Motor neuron (in vitro differentiated cells): ENCODE data around the gene CCDC88A. TPM values are rescaled to one million over a fixed set of nuclear protein-coding genes. Genes with fewer than 3 reads are reported as not detected.
"Not testable (repeated sequence)": the region's sequence is repeated elsewhere in the genome, so short reads cannot be mapped to it uniquely, and the experiment has no call there.

ENCODE experiments used
- ATAC-seq, 8 experiments: fragments of 200-7000 bp; cut with Tn5 transposase; replicated peaks in 6 of 8; 2 replicates each; pipeline ENCODE4 v1.8.0; 2021; ENCODE audit warnings: mild to moderate bottlenecking in 8 of 8, moderate library complexity in 8 of 8
- H3K27ac ChIP-seq, 2 donors: fragments of 250-450 bp; sonication (Bioruptor Pico); 2 replicates each; pipeline ENCODE4 v1.9.0; 2021; ENCODE audit warnings: antibody characterized with exemption in 2 of 2, mild to moderate bottlenecking in 2 of 2, moderate library complexity in 1 of 2
- H3K4me1 ChIP-seq, 2 donors: fragments of 250-450 bp; sonication (Bioruptor Pico); replicated peaks in 1 of 2; 2 replicates each; pipeline ENCODE4 v1.6.1; 2021; ENCODE audit warnings: antibody characterized with exemption in 2 of 2, mild to moderate bottlenecking in 2 of 2, moderate library complexity in 1 of 2
- H3K4me3 ChIP-seq, 5 donors: fragments of 250-450 bp; sonication (Bioruptor Pico); 2 replicates each; pipeline ENCODE4 v1.9.0; 2021; ENCODE audit warnings: antibody characterized with exemption in 5 of 5, mild to moderate bottlenecking in 5 of 5, moderate library complexity in 4 of 5
- WGBS, 10 experiments: fragments of 450-650 bp; shearing (Covaris generic); methylation state at CpG; one replicate each; pipeline ENCODE4 v1.0.0; 2022; 5-methylcytosine and 5-hydroxymethylcytosine counted together
- in situ Hi-C, 9 experiments: fragments of 400-800 bp; cut with MboI; loops; one replicate each; pipeline ENCODE4 v1.15.0; 2021; ENCODE audit warnings: low sequenced_read_pairs in 9 of 9, low pct_unique_long_range_greater_than_20kb in 2 of 9; ENCODE audit not compliant: unreplicated experiment in 9 of 9
- total RNA-seq, 8 experiments: library from RNA; unstranded; fragments of 300-600 nt; gene quantifications; 2 replicates each; pipeline versions ENCODE4 v1.2.3 to v1.2.4, GENCODE V29; 2022

Gene CCDC88A
- total RNA-seq, 8 experiments from 2014 or later = 25.6 to 86.9 (median 81.0) TPM

GRCh38 chr2:55395724-55396605 is 23.7 kb downstream of the CCDC88A start:
- WGBS, 10 experiments = 62 to 100% (median 100%) methylated on average over 1 to 2 of the region's 2 CpGs
- H3K27ac ChIP-seq = no peak overlapping the region

GRCh38 chr2:55391615-55392242 is 27.9 kb downstream of the CCDC88A start:
- in situ Hi-C loops = no loop called here
- no peak overlapping the region for H3K27ac ChIP-seq

More at GRCh38 chr2:55395724-55396605, 23.7 kb downstream of the CCDC88A start:
- H3K4me3 ChIP-seq = no peak overlapping the region
- no peaks in the 10 kb centered on the region for H3K4me1 ChIP-seq
- in situ Hi-C loops = no loop called here
- no peak for ATAC-seq

GRCh38 chr2:55391155-55391554 is 28.5 kb downstream of the CCDC88A start:
- in situ Hi-C loops = no loop called here
- no peak for ATAC-seq
- no peaks in the 10 kb centered on the region for H3K4me1 ChIP-seq
- H3K27ac ChIP-seq = no peak overlapping the region
- no peak overlapping the region for H3K4me3 ChIP-seq
- 84 to 100% (median 100%) methylated on average over 1 to 2 of the region's 2 CpGs for WGBS, 10 experiments

More at GRCh38 chr2:55391615-55392242, 27.9 kb downstream of the CCDC88A start:
- Histone ChIP-seq H3K4me1 (no peaks in the 10 kb centered on the region), H3K4me3 (no peak overlapping the region)
- 58 to 100% (median 79%) methylated on average over 2 to 3 of the region's 3 CpGs for WGBS, 10 experiments
- ATAC-seq = no peak

DNA sequence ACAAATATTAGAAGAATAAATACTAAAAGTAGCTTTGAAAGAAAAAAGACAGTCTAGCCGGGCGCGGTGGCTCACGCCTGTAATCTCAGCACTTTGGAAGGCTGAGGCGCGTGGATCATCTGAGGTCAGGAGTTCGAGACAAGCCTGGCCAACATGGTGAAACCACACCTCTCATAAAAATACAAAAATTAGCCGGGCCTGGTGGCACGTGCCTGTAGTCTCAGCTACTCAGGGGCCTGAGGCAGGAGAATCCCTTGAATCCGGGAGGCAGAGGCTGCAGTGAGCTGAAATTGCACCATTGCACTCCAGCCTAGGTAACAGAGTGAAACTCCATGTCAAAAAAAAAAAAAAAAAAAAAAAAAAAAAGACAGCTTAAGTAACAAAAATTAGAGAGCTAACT is 34.1 kb downstream of the CCDC88A start:
- WGBS, 10 experiments = 51 to 97% (median 88%) methylated on average over 3 to 10 of the region's 10 CpGs; no CpG with 5 or more reads in 1 of the 10 experiments
- H3K4me1 ChIP-seq, H3K4me3 ChIP-seq, H3K27ac ChIP-seq, ATAC-seq, in situ Hi-C loops: not testable (repeated sequence)

DNA sequence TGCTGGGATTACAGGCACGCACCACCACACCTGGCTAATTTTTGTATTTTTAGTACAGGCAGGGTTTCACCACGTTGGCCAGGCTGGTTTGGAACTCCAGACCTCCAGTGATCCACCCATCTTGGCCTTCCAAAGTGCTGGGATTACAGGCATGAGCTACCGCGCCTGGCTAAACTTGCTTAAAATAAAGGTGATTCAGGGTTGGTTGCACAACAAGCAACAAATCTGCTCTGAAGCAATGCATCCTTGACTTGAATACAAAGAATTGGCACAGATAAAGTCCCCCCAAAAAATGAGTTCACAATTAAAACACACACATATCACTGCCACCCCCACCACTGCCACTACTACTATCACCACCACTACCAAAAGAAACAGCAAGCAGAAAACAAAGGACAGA is 34.9 kb downstream of the CCDC88A start:
- no peak for ATAC-seq
- no peak overlapping the region for H3K4me3 ChIP-seq
- in situ Hi-C loops = no loop called here
- 100% methylated on average over 1 to 2 of the region's 4 CpGs; no CpG with 5 or more reads in 8 of the 10 experiments for WGBS, 10 experiments
- H3K27ac ChIP-seq = no peak overlapping the region
- H3K4me1 ChIP-seq = no peaks in the 10 kb centered on the region

GRCh38 chr2:55371376-55371775 is 48.3 kb downstream of the CCDC88A start:
- no peaks in the 10 kb centered on the region for H3K4me1 ChIP-seq
- H3K4me3 ChIP-seq = no peak overlapping the region
- in situ Hi-C loops = no loop called here
- H3K27ac ChIP-seq = no peak overlapping the region
- no peak for ATAC-seq

DNA sequence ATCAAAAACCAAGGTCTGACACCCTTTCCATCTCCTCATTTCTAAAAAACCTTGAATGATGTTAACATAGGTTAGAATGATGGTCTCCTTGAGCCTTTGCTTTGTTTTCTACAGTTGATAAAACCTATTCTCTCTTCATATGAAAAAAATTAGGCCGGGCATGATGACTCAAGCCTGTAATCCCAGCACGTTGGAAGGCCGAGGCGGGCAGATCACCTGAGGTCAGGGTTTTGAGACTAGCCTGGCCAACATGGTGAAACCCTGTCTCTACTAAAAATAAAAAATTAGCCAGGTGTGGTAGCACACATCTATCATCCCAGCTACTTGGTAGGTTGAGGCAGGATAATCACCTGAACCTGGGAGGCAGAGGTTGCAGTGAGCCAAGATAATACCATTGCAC is 49.4 kb downstream of the CCDC88A start:
- 80 to 100% (median 100%) methylated on average over 1 to 4 of the region's 4 CpGs; no CpG with 5 or more reads in 2 of the 10 experiments for WGBS, 10 experiments
- H3K27ac ChIP-seq = no peak overlapping the region
- in situ Hi-C loops = no loop called here
- H3K4me3 ChIP-seq = no peak overlapping the region
- no peaks in the 10 kb centered on the region for H3K4me1 ChIP-seq
- no peak for ATAC-seq

- in situ Hi-C loops = no loop called here
- WGBS, 10 experiments = 86 to 100% (median 95%) methylated on average over 1 to 3 of the region's 3 CpGs; no CpG with 5 or more reads in 1 of the 10 experiments
- Histone ChIP-seq H3K4me1 (no peaks in the 10 kb centered on the region), H3K27ac (no peak overlapping the region), H3K4me3 (no peak overlapping the region)
- ATAC-seq = no peak
Observed at GRCh38 chr2:55365303-55365702, 54.4 kb downstream of the CCDC88A start.

DNA sequence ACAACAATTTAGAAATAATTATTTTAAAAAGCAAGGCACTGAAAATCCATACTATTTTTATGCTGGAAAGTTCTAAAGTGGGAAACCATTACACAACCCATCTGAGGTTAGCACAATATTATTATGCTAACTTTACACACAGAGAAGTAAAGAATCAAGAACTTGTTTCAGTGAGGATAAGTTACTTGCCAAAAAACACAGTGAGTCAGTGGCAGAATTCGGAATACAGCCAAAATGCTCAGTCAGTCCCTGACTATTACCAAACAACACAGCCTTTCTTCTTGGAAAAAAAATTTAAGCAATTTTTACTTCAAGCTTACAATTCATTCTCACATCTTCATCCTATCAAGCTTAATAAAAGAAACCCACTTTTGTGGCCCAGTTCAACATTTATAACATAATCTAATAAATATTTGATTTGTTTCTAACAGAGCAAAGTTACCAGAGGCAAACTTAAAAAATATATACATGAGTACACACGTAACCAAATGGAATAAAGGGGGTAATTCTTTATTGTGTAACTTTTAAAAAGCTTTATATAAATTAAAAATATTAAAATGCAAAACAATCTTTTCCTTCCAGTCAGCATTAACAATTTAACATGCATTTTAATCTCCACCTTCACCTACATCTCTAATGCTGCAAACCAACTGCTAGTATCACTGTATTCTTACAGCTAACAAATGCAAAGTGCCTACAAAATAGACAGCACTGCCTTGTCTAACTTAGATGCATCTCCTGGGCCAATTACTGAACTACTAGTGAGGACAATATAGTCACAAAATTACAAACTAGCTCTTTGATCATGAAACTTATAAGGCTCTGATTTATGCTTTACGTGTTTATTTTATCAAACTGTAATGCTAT is 55.2 kb downstream of the CCDC88A start:
- no peak overlapping the region for H3K27ac ChIP-seq
- no peak overlapping the region for H3K4me3 ChIP-seq
- H3K4me1 ChIP-seq = no peaks in the 10 kb centered on the region
- ATAC-seq = peak in 3 of 8 experiments; percentile 45 to 86 (median 85)
- 43 to 100% (median 83%) methylated on average over 1 to 3 of the region's 3 CpGs for WGBS, 10 experiments
- in situ Hi-C loops = no loop called here

- in situ Hi-C loops = no loop called here
- no peak overlapping the region for H3K4me3 ChIP-seq
- ATAC-seq = no peak
- H3K27ac ChIP-seq = no peak overlapping the region
- H3K4me1 ChIP-seq = no peaks in the 10 kb centered on the region
- WGBS, 10 experiments = 88 to 100% (median 96%) methylated on average over 1 to 3 of the region's 3 CpGs
Observed at GRCh38 chr2:55363636-55364035, 56.0 kb downstream of the CCDC88A start.

DNA sequence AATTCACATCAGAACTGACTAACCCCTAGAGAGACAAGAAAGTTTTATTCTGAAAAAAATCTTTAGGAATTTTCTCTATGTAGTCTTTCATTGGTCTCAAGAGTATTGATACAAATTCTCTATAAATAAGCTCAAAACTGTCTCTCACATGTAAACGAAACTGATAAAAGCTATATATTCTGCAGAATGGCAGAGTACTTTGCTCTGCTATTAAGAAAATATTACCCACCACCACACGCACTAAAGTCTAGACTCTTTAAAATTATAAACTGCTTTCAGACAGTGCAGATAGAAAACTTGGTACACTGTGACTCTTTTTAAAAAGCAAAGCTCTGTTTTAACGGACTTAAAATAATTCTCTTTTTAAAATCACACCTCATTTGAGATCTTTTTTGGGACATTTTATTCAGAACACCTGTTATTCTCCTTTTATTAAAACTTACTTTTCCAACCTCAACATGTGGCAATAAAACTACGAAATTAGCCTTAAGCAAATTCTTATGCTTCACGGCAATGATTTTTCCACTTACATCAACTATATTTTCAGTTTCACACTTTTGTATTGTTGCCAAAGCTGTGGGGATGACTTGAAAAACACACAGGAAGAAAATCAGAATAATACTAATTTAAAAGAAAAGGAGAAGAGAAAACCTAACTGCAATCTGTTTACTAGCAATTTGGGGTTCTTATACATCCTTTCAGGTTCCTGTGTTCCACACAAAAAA is 58.0 kb downstream of the CCDC88A start:
- ATAC-seq = no peak

DNA sequence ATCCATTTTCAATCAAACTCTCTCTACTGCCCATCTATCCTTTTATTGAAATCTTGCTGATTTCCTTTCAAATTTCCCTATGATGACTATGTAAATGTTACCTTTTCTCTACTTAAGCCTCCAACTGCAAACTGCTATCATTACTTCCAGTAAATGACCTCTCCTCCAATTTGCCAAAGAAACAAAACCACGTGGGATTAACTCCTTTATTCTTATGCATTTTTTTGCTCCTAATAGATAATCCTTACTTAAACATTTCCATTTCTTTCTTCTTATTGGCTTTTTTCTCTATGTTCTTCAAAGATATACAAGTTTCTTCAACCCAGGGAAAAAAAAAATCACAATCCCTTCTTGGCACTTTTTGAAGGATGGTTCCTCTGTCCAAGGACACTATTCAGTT is 61.2 kb downstream of the CCDC88A start:
- H3K4me1 ChIP-seq = no peaks in the 10 kb centered on the region
- no peak for ATAC-seq
- 30 to 100% (median 73%) methylated on average over 1 of the region's 1 CpG for WGBS, 10 experiments
- H3K27ac ChIP-seq = no peak overlapping the region
- H3K4me3 ChIP-seq = no peak overlapping the region
- in situ Hi-C loops = no loop called here

More for the DNA sequence above, 58.0 kb downstream of the CCDC88A start:
- H3K4me3 ChIP-seq = no peak overlapping the region
- H3K4me1 ChIP-seq = no peaks in the 10 kb centered on the region
- WGBS, 10 experiments = 38 to 100% (median 86%) methylated on average over 2 to 5 of the region's 5 CpGs
- in situ Hi-C loops = no loop called here
- no peak overlapping the region for H3K27ac ChIP-seq
